ENCODE data around the gene PLXNB1.
"Not testable (repeated sequence)": the region's sequence is repeated elsewhere in the genome, so short reads cannot be mapped to it uniquely, and the experiment has no call there.

The PLXNB1 gene

DNA sequence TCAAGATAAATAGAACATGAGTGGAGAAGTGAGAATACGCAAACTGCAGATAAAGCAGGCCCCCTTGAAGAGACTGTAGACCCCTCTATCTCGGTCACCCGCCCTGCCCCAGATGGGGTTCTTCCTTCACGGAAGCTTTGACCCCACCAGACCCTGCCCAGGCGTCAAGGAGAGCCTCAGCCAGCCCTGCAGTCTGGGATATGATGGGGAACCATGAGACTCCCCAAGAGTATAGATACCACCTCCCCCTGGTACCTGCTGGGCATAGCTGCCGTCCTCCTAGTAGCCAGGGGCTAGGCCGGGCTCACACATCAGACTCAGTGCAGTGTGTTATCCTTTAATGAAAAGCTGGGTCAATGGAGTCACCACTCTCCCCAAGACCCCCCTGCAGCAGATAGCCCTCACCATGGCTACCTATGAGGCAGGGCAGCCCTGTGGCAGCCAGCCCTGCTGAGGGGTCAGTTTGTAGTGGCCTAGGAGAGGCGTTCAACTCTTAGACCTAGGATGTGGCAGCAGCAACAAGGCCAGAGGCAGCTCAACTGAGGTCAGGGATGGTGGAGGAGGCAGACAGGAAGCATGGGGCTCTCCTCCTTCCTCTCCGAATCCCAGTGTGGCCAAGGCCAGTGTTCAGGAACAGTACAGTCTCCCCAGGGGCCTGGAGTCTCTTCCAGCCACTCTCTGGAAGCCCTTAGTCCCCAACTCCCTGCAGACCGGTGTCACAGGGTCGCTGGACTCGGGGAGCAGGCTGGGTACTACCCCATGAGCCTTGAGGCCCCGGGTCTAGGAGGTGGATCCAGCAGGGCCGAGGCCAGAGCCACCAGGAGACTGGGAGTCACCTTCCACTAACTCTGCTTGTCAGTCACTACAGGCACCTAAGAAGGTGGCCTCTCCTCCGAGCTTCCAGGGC, 26.1 kb downstream of the PLXNB1 start:
- Mint-ChIP-seq H3K4me3 (no peak overlapping the region), H3K27me3 (no peaks in the 10 kb centered on the region), H3K36me3 (ENCODE audit: low read depth) (no peaks in the 10 kb centered on the region), H3K4me1 (no peaks in the 10 kb centered on the region), H3K9me3 (no peaks in the 10 kb centered on the region), H3K27ac (no peak overlapping the region)
- no peak for DNase-seq
- ATAC-seq, result no peak

GRCh38 chr3:48402907-48403306, 27.0 kb downstream of the PLXNB1 start:
- Mint-ChIP-seq H3K4me3 (no peak overlapping the region), H3K4me1 (no peaks in the 10 kb centered on the region), H3K36me3 (ENCODE audit: low read depth) (no peaks in the 10 kb centered on the region), H3K27ac (no peak overlapping the region), H3K27me3 (no peaks in the 10 kb centered on the region), H3K9me3 (no peaks in the 10 kb centered on the region)
- ATAC-seq, result no peak
- DNase-seq, result no peak

DNA sequence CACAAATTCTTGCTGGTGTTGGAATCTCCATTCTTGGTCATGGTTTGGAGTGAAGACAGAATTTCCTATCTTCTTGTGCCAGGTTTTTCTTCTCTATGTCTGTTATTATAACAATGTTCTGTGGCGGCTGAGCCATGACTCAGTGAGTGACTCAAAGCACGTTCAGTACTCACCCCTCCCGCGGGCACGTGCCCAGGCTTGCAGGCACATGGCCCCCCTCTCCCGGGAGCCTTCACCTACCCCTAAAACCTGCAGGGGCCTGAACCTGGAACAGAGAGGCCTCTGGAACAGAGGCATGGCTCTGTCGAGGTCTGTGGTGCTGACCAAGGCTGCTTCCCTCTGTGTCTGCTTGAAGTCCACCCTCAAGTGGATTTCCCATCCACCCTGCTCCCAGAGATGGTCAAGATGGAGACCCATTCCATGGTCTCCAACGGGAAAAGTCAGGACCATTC, 27.6 kb downstream of the PLXNB1 start:
- H3K27me3 Mint-ChIP-seq, result peaks cover 3% of the 10 kb centered on the region
- H3K4me3 Mint-ChIP-seq, result no peak overlapping the region
- ATAC-seq (no peak), DNase-seq (no peak)
- no peaks in the 10 kb centered on the region for H3K4me1 Mint-ChIP-seq
- no peaks in the 10 kb centered on the region for H3K36me3 Mint-ChIP-seq (ENCODE audit: low read depth)
- H3K9me3 Mint-ChIP-seq, result no peaks in the 10 kb centered on the region
- no peak overlapping the region for H3K27ac Mint-ChIP-seq

- DNase-seq, result not testable (repeated sequence)
Measured at GRCh38 chr3:48401434-48401901, 28.4 kb downstream of the PLXNB1 start.

DNA sequence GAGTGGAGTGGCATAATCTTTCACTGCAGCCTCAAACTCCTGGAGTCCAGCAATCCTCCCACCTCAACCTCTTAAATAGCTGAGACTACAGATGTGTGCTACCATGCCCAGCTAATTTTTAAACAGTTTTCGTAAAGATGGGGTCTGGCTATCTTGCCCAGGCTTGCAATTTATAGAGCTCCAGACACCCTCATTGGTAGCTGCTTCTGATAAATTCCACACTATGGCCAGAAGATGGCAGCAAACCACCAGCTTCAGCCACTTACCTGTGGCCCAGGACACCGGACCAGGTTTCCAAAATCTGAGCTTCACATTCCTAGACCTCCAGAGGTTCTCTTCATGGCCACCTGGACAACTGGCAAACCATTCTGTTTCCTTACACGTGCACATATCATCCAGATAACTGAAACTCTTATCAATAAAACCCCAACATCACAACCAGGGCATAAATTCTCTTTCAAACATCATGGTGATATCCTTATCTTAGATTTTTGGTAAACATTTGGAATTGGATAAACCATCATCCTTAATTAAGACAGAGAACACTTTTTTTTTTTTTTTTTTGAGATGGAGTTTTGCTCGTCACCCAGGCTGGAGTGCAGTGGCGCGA, 29.0 kb downstream of the PLXNB1 start:
- H3K27ac Mint-ChIP-seq, result no peak overlapping the region
- H3K9me3 Mint-ChIP-seq, result no peaks in the 10 kb centered on the region

More at GRCh38 chr3:48401434-48401901, 28.4 kb downstream of the PLXNB1 start:
- H3K9me3 Mint-ChIP-seq; ATAC-seq; H3K27ac Mint-ChIP-seq; H3K27me3 Mint-ChIP-seq; H3K4me3 Mint-ChIP-seq; H3K36me3 Mint-ChIP-seq (ENCODE audit: low read depth); H3K4me1 Mint-ChIP-seq: not testable (repeated sequence)

DNA sequence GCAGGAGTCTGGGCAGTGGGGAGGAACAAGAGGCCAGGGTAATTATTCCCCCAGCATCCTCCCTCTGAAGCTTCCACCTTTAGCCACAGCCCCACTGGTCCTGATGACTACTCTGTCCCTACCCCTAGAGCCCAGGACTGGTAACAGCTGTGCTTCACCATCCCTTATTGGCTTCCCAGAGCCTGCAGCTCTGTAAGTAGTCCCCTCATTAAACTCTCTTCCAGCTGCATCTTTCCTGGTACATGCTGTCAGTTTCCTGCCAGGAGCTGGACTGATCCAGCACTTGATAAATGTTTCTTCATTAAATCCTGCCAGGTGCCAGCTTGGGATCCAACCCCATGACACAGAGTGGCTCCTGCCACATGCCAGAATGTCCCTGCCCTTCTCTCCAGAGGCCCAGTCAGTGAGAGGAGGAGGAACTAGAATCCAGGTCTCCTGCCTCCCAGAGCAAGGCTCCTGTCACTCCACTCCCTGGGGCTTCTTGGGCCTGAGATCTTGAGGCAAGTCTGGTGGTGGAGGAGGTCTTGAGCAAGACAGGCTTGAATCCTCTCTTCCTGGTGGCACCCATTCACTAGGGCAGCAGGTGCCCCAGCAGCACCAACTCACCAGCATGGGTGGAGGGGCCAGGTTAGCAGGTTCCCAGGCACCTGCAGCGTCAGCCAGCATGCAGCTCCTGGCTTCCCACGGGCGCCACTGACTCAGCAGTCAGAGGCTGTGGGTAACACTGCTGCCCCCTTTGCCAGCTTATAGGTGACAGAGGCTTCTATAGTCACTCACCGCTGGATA, 30.3 kb downstream of the PLXNB1 start:
- Mint-ChIP-seq H3K36me3 (ENCODE audit: low read depth) (no peaks in the 10 kb centered on the region), H3K27ac (no peak overlapping the region), H3K27me3 (peaks cover 3% of the 10 kb centered on the region), H3K9me3 (no peaks in the 10 kb centered on the region), H3K4me1 (peaks cover 2% of the 10 kb centered on the region), H3K4me3 (no peak overlapping the region)
- ATAC-seq (no peak), DNase-seq (no peak)

More for the DNA sequence above, 29.0 kb downstream of the PLXNB1 start:
- DNase-seq (peak; percentile 57), ATAC-seq (peak; percentile 68)
- Mint-ChIP-seq H3K4me3 (no peak overlapping the region), H3K4me1 (no peaks in the 10 kb centered on the region), H3K36me3 (ENCODE audit: low read depth) (no peaks in the 10 kb centered on the region), H3K27me3 (peaks cover 3% of the 10 kb centered on the region)

- H3K36me3 Mint-ChIP-seq (ENCODE audit: low read depth), result no peaks in the 10 kb centered on the region
- no peak overlapping the region for H3K27ac Mint-ChIP-seq
- no peak for ATAC-seq
- no peak for DNase-seq
- H3K4me1 Mint-ChIP-seq, result peaks cover 6% of the 10 kb centered on the region
- peaks cover 3% of the 10 kb centered on the region for H3K27me3 Mint-ChIP-seq
- no peak overlapping the region for H3K4me3 Mint-ChIP-seq
- H3K9me3 Mint-ChIP-seq, result no peaks in the 10 kb centered on the region
Measured at GRCh38 chr3:48398701-48399386, 31.0 kb downstream of the PLXNB1 start.

- H3K4me3 Mint-ChIP-seq, result no peak overlapping the region
- no peak for ATAC-seq
- no peak overlapping the region for H3K27ac Mint-ChIP-seq
- H3K27me3 Mint-ChIP-seq, result peaks cover 6% of the 10 kb centered on the region
- H3K4me1 Mint-ChIP-seq, result peaks cover 6% of the 10 kb centered on the region
- no peaks in the 10 kb centered on the region for H3K36me3 Mint-ChIP-seq (ENCODE audit: low read depth)
- H3K9me3 Mint-ChIP-seq, result no peaks in the 10 kb centered on the region
- DNase-seq, result no peak
Measured at GRCh38 chr3:48397767-48398681, 31.9 kb downstream of the PLXNB1 start.

DNA sequence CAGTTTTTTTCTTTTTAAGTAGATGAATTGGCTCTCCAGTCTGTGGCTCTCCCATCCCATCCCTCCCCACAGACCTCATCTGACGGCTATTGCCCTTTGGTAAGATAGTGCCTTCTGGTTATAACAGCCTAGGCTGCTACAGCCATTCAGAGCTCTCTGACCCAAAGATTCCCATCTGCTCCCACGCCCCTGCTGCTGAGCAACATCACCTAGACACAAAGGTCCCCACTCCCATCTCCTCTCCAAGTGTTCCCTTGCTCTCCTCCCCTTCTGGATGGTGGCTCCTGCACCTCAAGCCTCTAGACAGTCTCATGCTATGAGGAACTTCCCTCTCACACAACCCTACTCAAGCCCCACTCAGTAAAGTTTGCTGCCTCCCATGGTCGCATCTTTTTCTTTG, 34.2 kb downstream of the PLXNB1 start:
- Mint-ChIP-seq H3K4me1 (peaks cover 6% of the 10 kb centered on the region), H3K27me3 (peaks cover 6% of the 10 kb centered on the region), H3K27ac (no peak overlapping the region), H3K4me3 (no peak overlapping the region), H3K36me3 (ENCODE audit: low read depth) (no peaks in the 10 kb centered on the region), H3K9me3 (no peaks in the 10 kb centered on the region)
- DNase-seq (no peak), ATAC-seq (no peak)

DNA sequence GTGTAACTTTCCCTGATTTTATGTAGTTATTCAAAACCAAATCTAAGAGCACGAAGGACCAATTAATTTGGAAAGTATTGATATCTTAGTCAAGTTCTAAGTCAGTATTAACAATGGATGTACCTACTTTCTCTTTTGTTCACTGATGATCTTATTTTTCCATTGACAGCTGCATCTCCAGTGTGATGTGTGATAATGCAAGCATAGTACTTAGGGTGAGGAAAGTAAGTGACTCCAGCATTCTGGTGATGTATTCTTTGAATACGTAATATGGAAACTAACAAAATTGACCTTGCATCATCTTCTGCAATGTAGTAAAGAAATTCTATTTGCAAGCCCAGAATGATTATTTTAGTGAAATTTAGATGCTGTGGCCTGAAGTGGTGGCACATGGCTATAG, 35.5 kb downstream of the PLXNB1 start:
- no peak for DNase-seq
- Mint-ChIP-seq H3K4me1 (peaks cover 6% of the 10 kb centered on the region), H3K4me3 (no peak overlapping the region), H3K27ac (peak overlapping the region; percentile 13), H3K36me3 (ENCODE audit: low read depth) (no peaks in the 10 kb centered on the region), H3K27me3 (peaks cover 6% of the 10 kb centered on the region), H3K9me3 (no peaks in the 10 kb centered on the region)
- peak; percentile 70 for ATAC-seq

DNA sequence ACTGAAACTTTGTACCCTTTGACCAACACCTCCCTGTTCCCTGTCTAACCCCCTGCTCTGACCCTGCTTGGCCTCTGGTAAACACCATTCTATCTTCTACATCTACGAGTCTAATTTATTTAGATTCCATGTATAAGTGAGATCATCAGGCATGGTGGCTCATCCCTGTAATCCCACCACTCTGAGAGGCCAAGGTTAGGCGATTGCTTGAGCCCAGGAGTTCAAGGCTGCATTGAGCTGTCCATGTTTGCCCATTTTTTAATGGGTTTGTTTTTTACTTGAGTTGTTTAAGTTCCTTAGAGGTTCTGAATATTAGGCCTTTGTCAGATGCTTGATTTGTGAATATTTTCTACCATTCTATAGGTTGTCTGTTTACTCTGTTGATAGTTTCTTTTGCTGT, 40.9 kb downstream of the PLXNB1 start:
- Mint-ChIP-seq H3K36me3 (ENCODE audit: low read depth) (no peaks in the 10 kb centered on the region), H3K27ac (no peak overlapping the region), H3K27me3 (peaks cover 16% of the 10 kb centered on the region), H3K4me1 (no peaks in the 10 kb centered on the region), H3K9me3 (no peaks in the 10 kb centered on the region), H3K4me3 (no peak overlapping the region)
- ATAC-seq (no peak), DNase-seq (no peak)

DNA sequence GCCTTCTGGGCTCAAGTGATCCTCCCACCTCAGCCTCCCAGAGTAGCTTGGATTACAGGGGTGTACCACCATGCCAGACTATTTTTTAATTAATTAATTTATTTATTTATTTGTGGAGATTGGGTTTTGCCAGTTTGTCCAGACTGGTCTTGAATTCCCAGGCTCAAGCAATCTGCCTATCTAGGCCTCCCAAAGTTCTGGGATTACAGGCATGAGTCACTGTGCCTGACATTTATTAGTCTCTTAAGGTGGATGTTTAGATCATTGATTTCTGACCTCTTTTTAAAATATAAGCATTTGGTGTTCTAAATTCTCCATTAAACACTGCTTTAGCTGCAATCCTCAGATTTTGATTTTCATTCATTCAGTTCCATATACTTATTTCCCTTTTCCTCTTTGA, 42.3 kb downstream of the PLXNB1 start:
- DNase-seq (no peak), ATAC-seq (no peak)
- Mint-ChIP-seq H3K4me1 (no peaks in the 10 kb centered on the region), H3K27ac (no peak overlapping the region), H3K36me3 (ENCODE audit: low read depth) (no peaks in the 10 kb centered on the region), H3K9me3 (no peaks in the 10 kb centered on the region), H3K4me3 (no peak overlapping the region), H3K27me3 (peaks cover 15% of the 10 kb centered on the region)

DNA sequence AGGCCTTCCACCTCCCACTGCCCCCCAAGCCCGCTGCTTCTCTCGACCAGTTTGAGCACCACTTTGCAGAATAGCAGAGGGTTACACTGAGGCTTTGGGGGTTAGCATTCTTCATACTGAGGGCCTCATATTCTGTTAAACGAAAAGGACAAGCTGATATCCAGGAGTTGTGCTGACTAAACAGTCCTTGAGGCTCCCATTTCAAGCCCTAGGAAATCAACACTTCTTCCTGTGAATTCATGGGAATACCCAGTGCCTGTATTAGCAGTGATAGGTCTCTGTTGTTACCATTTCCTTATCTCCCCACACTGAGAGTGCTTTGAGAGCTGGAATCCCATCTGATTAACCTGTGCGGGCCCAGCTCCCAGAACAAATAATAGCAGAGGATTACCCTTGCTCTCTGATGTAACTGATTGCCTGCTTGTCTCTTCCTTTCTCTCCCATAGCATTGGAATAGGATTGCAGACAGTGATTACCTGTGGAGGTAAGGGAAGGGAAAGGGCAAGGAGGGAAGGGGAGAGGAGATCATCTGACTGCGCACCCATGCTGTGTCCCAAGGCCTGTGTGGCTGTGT, 56.9 kb downstream of the PLXNB1 start:
- Mint-ChIP-seq H3K27ac (no peak overlapping the region), H3K4me1 (no peaks in the 10 kb centered on the region), H3K36me3 (ENCODE audit: low read depth) (no peaks in the 10 kb centered on the region), H3K27me3 (no peaks in the 10 kb centered on the region), H3K4me3 (no peak overlapping the region), H3K9me3 (no peaks in the 10 kb centered on the region)
- ATAC-seq, result no peak
- no peak for DNase-seq

Measured in activated naive CD8-positive, alpha-beta T cell treated with anti-CD3 and anti-CD28 coated beads, Interleukin-2, amount 50 U/mL, for 24 hours (primary cell).